Activated T-helper 1 cell treated with anti-CD3 and anti-CD28 coated beads, Interleukin-2, amount 50 U/mL, for 16 hours (primary cell): ENCODE measurements around the gene ERRFI1.

ENCODE experiments used
- DNase-seq, 2 donors: peaks; one replicate each; pipeline ENCODE4 v3.0.0-alpha.2; 2020; ENCODE audit warnings: low read depth in 1 of 2, low spot score in 1 of 2

The ERRFI1 gene

DNA sequence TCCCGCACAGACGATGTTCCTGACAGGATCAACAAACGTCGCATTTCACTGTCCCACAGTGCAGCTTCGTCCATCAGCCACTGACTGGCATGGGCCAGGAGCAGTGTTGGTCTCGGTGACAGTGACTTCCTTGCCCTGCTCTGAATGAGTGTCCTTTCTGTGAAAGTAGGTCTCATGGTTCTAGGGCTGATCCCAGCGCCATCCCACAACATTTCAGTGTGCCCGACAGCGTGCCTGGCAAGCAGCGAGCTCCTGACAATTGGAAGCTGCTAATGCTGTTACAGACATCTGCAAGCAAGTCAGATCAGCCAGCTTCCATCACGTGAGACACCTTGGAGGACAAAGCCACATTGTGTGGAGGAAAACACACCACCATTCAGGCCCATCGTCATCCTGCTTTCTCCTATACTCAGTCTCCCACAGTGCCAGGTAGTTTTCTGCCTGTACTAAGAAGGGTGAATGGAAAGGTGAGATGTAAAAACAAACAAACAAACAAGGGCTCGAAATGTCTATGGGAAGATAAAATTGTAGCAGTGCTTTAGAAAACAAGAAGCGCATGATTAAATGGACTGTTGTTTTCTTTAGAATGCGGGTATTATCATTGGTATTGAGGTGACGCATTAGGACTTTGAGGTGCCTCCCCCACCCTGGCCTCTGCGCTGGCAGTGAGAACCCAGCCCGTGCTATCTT lies 21.9 kb downstream of the ERRFI1 start:
- DNase-seq: no peak

DNA sequence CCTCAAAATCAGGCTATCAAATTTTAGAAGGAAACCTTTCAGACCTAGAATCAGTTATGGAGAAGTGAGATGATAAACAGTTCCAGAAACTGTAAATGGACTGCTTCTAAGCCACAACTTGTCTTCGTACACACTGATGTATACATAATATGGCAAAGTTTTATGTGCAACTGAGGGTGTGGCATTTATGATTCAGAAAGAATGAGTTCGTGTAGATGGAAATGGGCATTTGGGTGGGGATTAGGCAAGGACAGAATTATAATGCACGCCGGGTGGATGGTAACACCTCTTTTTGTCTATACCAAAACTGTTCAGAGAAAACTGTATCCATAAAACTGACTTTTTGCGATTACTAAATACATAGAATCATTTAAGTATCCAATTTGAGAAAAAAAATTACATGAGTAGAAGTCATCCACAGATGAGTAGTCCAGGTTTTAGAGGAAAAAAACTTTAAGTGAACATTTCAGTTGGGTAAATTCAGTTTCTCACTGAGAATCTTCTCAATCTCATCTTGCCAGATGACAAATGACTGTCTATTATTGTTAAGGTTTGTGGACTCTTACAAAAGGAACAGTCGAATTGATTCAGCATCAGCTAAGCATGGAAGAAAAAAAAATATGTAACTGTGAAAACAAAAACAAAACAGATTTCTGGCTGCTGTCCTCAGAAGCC lies 22.5 kb downstream of the ERRFI1 start:
- DNase-seq: no peak

DNA sequence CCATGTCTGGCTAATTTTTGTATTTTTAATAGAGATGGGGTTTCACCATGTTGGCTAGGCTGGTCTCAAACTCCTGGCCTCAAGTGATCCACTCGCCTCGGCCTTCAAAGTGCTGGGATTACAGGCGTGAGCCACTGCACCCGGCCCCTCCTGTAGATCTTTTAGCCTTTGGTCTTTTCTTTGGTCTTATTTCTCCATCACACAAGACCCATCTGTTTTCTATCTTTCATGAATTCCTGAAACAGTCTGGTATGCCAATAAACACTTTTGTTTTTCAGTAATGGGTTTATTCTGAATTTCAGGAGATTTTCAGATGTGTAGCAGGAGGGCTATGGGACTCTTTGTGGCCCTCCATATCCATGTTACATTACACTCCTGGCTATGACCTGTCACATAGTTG lies 23.2 kb downstream of the ERRFI1 start:
- no peak for DNase-seq

DNA sequence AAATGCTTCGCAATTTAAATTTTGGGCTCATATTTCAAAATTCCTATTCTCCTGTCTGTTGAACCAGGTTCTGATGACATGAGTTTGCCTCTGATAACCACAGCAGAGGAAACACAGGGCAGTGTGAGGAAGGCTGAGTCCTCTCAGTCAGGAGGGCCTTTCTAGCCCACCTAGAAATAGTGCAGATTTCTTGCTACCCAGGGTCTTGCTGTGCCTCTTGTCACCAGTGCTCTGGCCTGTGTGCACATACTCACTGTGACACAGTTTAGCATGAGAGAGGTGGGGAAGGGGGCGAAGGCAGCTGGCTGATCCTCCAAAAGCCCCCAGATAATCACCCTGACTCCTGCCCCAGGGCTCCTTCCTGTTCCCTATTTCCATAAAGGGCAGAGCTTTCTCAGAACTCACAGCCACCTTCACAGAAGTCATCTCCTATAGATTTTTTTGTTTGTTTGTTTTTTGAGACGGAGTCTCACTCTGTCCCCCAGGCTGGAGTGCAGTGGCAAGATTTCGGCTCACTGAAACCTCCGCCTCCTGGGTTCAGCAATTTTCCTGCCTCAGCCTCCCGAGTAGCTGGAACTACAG lies 23.7 kb downstream of the ERRFI1 start:
- no peak for DNase-seq

DNA sequence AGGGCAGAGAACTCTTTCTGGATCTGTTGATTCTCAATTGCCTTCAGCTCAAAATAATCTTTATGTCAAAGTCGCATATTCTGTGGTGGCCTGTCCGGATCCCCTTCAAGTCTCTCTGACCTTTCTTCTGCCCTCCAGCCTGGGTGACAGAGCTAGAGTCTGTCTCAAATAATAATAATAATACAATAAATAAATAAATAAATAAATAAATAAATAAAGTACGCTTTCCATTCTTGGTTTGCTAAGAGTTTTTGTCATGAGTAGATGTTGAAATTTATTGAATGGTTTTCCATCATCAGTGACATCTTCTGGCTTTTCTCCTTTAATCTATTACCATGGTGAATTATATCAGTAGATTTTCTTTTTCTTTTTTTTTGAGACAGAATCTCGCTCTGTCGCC lies 30.7 kb downstream of the ERRFI1 start:
- DNase-seq: no peak

DNA sequence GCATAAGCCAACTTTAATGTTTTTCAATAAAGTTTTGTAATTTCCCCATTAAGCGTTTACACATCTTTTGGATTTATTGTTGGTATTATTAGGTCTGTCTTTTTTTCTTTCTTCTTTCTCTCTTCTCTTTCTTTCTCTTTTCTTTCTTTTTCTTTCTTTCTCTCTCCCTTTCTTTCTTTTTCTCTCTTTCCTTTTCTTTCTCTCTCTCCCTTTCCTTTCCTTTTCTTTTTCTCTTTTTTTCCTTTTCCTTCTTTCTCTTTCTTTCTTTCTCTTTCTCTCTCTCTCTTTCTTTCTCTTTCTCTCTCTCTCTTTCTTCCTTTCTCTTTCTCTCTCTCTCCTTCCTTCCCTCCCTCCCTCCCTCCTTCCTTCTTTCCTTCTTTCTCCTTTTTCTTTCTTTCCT lies 31.3 kb downstream of the ERRFI1 start:
- no peak for DNase-seq

DNA sequence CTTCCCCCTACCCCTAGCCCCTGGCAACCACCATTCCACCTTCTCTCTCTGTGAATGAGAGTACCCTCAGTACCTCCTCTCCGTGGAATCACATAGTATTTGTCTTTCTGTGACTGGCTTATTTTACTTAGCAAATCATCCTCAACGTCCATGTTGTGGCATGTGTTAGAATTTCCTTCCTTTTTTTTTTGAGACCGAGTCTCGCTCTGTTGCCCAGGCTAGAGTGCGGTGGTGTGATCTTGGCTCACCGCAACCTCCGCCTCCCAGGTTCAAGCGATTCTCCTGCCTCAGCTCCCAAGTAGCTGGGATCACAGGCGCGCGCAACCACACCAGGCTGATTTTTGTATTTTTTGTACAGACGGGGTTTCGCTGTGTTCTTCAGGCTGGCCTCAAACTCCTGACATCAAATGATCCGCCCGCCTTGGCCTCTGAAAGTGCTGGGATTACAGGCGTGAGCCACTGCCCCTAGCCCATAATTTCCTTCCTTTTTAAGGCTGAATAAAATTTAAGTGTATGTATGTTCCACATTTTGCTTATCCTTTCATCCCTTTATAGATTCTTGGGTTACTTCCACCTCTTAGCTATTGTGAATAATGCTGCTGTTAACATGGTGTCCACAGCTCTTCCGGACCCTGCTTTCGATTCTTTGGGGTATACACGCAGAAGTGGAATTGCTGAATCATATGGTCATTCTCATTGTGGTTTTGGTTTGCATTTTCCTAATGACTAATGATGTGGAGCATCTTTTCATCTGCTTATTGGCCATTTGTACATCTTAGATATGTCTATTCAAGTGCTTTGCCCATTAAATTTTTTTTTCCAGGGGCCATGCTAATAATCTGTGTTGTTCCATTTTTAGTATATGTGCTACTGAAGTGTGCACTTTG lies 32.3 kb downstream of the ERRFI1 start:
- no peak for DNase-seq

DNA sequence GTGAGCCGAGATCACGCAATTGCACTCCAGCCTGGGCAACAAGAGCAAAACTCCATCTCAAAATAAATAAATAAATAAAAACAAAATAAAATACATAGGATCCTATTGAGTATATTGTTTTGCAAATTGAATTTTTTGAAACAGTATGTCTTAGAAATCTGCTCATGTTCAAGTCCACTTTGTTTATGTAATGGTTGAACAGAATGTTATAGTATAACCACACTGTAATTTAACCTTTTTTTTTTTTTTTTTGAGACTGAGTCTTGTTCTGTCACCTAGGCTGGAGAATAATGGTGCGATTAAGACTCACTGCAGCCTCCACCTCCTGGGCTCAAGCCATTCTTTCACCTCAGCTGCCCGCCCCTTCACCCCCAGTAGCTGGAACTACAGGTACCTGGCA lies 33.2 kb downstream of the ERRFI1 start:
- DNase-seq: no peak

DNA sequence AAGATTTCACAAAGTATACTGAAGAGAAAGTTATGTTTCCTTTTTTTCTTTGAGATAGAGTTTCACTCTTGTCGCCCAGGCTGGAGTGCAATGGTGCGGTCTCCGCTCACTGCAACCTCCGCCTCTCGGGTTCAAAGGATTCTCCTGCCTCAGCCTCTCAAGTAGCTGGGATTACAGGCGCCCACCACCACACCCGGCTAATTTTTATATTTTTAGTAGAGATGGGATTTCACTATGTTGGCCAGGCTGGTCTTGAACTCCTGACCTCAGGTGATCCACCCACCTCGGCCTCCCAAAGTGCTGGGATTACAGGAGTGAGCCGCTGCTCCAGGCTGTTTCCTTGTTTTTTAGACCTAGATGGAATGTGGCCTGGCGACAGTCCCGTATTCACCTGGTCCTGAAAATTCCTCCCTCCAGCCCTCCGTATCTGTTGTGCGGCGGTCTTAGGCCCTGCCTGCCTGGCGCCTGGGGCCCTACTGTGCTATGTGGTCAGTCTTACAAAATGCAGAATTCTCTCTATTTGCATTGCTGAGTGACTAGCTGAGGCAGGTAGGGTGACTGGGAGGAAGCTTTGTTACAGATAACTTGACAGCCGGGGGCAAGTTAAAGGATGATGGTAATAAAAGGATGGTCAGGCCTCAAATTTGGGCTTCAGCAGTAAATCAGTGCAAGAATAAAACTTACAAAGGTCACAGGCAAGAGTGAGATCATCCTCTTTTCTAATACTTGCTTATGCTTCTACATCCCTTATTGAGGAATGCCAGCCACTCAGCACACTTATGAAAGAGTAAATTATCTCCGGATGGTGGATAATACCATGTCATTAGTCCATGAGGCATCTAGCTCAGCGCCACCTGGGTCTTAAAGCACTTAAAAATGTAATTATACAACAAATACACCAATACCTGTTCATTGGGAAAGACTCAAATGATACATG lies 34.3 kb downstream of the ERRFI1 start:
- no peak for DNase-seq

DNA sequence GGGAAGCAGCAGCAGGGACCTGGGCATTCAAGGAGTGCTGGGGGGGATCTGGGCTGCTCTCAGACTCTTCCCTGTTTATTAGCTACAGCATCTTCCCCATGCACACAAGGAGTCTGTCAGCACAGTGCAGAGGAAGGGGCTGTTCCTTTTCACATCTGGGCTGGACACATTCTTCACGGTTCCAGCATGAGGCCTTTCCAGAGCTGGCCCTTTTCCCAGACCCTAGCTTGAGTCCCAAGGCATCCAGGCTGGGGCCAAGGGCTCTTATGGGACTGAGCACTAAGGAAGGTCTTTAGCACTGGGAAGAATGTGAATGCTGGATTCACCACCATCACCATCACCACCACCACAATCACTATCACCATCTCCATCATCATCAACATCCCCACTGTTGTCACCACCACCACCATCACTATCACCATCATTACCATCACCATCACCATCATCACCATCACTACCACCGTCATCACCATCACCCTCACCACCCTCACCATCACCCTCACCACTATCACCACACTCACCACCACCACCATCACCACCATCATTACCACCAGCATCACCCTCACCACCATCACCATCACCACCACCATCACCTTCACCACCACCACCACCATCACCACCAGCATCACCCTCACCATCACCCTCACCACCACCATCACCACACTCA lies 36.2 kb downstream of the ERRFI1 start:
- no peak for DNase-seq

DNA sequence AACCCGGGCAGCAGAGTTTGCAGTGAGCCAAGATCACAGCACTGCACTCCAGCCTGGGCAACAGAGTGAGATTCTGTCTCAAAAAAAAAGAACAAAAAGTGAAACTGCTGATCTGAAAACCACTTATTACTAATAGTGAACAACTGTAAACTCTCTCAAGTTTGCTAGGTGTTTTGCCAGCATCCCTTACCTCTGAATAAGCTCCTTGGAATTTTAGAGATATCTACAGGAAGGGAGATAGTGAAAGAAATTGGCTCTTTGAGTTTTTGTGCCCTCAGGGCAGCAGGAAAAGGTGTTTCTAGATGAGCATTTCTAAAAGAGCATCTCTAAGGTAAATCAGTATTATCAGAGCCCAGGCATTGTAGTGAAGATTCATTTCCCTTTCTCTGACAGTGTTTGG lies 37.5 kb downstream of the ERRFI1 start:
- DNase-seq: no peak

DNA sequence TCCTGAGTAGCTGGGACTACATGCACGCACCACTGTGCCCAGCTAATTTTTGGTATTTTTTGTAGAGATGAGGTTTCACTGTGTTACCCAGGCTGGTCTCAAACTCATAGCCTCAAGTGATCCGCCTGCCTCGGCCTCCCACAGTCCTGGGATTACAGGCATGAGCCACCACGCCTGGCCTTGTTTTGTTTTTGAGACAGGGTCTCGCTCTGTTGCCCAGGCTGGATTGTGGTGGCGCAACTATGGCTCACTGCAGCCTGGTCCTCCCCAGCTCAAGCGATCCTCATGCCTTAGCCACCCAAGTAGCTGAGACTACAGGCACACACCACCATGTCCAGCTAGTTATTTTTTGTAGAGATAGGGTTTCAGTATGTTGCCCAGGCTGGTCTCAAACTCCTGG lies 38.6 kb downstream of the ERRFI1 start:
- DNase-seq: no peak

DNA sequence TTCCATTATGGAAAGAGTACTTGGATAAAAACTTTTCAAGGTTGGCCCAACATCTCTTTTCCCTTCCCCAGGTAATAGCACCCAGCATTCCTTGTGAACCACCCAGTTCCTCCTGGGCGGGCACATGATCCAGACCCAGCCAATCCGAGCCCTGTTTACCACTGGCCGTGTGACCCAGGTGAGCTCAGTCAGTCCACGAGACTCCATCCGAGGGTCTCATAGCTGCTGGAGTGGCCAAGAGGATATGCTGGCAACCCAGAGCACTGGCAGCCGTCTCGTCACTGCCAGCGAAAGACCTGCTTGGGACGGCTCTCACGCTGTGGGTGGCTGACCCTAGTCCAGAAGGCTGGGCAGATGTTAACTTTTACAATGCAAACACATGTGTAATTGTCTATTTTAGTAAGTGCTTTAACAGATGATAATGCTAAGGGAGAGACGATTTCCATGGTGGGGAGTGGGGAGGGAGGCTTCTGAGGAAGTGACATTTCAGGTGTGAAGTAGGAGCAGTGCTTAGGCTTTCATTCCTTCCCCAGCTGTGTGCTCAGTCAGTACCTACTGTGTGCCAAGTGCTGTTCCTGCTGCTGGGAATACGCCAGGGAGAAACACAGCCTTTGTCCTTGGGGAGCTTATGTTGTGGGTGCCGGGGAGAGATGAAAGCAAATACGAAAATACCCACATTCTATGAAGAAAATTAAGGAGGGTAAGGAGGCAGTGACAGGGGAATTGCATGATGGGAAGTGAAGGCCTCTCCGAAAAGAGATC lies 40.1 kb downstream of the ERRFI1 start:
- DNase-seq: no peak

DNA sequence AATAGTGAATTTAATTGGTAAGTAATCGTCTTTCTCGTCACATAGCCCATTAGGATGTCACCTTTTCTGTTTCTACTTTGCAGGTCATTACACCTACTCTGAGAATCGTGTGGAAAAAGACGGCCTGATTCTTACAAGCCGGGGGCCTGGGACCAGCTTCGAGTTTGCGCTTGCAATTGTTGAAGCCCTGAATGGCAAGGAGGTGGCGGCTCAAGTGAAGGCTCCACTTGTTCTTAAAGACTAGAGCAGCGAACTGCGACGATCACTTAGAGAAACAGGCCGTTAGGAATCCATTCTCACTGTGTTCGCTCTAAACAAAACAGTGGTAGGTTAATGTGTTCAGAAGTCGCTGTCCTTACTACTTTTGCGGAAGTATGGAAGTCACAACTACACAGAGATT lies 41.3 kb downstream of the ERRFI1 start:
- no peak for DNase-seq

DNA sequence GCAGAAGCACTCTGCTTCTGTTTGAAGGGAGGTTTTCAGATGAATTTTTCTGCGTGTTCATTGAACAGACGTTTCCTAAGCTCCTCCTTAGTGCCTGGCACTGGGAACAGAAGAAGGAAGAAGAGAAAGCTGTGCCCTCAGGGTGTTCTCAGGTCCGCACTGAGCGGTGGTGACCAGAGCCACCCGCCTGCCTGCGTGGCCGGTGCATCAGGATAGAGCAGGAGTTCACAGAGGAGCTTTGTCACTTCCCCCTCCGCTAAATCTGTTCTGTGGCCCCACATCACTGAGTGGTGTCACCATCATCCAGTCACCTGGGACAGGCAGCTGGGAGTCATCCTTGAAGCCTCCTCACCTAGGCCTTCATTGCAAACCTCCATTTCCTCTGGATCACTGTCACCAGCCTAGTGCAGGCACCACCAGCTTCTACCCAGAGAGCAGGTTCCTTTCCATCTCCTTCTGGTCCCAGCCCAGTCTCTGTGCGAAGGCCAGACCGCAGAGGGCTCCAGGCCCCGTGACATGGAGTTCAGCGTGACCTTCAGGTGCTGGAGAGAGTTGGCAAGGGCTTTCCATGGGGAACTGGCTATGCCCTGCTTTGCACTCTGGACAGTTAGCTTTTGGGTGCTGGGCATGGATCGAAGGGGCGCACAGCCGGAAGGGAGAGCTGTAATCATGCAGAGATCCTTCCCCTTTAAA lies 42.9 kb downstream of the ERRFI1 start:
- DNase-seq: no peak

DNA sequence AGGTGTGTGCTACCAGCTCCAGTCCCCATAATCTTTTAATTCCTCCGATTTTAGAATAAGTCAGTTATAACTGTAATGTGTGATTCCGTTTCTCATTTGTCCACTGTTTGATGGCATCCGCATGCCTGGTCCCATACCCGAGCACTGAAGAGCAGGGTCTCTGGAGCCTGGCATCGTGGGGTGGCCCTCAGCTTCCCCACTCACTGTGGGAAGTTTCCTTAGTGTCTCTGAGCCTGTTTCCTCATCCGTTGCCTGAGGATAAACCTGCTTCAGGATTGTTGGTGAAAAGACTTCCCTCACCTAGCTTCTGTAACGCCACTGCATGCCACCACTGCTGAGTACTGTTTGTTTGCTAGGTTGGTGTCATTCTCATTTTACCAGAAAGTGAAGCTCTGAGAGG lies 45.1 kb downstream of the ERRFI1 start:
- DNase-seq: no peak

DNA sequence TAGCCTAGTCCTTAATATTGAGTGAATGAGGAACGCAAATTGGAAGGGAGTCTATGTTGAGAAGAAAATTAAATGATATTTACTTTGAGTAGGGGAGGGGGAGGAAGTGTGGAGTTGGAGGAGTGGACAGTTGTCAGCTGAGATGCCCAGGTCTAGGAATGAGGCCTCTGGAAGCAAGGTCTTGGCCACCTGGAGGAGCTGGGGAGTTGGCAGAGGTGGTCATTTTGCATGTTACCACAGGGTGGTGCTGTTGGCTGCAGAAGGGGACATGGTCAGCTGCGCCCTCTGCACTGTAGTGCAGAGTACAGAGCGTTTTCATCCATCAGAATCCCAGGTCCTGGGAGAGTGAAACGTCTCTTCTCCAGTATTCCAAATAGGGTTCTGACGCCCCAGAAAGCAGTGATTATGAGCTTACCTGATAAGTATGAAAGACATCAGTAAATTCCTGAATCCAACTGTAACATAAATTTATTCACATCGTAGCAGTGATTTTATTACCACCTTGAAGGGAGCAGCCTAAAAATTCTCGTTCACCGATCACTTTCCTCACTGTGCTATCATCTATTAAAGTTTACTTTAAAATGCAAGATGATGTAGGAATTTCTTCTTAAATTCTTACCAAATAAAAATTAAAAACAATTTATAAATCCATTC lies 50.8 kb downstream of the ERRFI1 start:
- no peak for DNase-seq

DNA sequence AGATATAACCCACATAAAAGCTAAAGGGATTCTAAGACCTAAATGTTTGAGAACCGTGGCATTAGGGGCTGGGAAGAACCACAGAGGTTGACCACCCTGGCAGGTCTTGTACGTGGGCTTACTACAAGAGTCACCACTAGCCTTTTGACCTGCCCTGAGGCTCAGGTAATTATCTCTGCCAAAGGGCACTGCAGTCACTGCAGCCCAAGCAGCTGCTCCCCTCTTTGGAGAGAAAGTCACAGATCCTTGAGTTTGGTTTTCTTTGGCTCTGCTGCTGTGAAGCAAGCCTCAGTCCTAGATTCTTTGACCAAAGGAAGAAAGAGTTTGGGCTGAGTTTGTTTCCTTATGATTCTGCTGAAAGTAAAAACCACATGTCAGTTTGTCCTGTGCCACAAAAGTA lies 53.0 kb downstream of the ERRFI1 start:
- no peak for DNase-seq
